HL-60/S4 treated with retinoic acid at 250 ng/mL for 4 days and 3 days (cell line): ENCODE results near the gene NRF1.
"Not testable (repeated sequence)": the region's sequence is repeated elsewhere in the genome, so short reads cannot be mapped to it uniquely, and the experiment has no call there.

Experiments used
- in situ Hi-C: fragments of 300-500 bp; cut with MboI; formaldehyde crosslinking; loops from 2 replicates; pipeline ENCODE4 v1.7.0; 2022; ENCODE audit warnings: low sequenced_read_pairs

Gene NRF1

DNA sequence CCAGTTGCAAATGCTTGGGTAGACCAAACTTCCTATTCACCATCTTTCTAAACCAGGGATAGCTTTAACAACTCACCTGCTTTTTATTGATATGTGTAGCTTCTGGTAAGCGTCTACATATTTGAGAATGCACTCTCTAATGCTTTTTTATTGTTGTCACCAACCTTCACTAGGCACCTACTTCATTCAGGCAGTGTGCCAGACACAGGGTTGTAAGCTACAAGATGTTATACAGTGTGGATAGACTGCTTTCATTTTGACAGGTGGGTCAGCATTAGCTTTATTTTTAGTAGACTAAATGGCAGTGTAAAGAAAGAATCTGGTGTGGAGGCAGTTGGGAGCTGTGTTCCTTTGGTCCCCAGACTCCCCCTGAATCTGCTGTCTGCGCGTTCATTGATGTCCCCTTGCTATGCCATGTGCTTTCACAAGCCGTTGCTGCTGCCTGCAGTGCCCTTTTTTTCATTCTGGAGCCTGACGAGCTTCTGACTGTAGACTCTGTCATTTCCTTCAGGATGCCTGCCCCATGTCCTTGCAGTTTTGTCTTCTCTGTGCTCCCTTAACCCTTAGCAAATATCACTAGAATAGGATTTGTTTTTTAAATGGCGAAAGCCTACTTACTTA is 32.1 kb downstream of the NRF1 start:
- in situ Hi-C loops: no loop called here

DNA sequence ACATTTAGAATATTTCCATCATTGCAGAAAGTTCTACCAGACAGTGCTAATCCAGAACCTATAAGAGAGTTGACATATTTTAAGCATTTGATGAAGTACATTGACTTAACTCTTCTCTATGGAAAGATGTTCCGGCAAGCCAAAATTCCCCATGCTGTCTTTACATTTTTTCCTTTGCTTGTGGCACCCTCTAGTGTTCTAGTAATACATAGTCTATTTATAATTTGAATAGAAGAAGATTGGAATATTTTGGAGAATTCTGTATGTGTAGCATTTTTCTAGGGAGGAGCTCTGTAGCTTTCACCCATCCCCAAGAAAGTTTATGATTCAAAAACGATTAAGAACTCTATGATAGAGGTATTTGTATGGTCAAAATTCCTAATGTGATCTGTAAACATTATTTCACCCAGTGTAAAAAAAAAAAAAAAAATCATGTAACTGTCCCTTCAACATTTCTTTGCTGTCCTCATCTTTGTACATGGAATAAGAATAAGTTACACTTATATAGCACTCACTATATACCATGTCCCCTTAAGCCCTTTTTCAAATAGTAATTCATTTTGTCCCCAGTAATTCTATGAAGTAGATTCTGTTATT is 33.2 kb downstream of the NRF1 start:
- in situ Hi-C loops: no loop called here

DNA sequence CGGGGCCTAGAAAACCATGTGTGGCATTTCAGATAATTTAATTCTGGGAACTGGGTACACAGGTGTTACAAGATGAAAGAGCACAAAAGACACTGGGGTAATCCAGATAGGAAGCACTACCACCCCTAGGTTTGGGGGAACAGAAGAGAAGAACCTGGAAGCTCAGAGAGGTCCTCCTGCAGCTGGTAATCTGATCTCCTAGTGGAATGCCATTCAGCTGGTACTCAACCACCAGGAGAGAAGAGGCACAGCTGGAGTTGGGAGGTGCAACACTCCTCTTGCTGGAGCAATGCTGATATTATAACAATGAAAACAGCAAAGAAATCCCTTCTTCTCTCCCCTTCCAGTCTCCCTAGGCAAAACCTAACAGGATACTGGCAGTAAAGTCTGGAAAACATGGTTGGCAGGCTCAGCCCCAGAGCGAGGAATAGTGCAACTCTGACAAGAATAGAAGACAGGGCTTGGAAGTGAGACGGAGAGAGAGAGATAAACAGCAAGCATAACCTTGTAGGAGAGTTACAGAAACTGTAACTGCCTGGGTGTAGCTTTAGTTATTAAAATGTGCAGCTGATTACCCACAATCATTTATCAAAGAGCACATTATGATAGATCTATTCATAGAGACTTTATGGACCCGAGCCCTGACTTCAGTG is 35.0 kb downstream of the NRF1 start:
- in situ Hi-C loops: no loop called here

DNA sequence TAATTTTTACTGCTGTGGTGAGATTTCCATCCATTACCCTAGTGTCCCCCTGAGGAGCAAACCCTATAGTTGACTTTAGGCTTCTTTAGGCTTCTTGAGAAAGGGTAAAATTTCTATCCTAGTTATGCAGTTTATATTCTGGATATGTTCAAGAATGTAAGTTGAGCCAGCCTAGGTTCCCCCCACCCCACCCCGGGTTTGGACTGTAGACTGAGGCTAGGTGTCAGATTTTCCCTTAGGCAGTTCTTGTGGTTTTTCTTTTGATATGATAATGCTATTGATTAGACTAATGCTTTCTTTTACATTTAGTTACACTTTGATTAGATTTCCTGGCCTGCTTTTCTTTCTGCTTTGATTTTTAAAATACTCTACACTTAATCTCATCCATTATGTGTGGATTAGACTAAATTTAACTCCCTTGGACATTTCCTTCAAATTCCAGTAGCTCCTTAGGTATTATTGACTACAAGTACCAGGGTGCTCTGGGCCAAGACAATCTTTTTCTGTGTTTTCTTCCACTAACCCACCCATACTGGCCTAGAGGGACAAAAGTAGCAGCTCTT is 37.7 kb downstream of the NRF1 start:
- in situ Hi-C loops: no loop called here

DNA sequence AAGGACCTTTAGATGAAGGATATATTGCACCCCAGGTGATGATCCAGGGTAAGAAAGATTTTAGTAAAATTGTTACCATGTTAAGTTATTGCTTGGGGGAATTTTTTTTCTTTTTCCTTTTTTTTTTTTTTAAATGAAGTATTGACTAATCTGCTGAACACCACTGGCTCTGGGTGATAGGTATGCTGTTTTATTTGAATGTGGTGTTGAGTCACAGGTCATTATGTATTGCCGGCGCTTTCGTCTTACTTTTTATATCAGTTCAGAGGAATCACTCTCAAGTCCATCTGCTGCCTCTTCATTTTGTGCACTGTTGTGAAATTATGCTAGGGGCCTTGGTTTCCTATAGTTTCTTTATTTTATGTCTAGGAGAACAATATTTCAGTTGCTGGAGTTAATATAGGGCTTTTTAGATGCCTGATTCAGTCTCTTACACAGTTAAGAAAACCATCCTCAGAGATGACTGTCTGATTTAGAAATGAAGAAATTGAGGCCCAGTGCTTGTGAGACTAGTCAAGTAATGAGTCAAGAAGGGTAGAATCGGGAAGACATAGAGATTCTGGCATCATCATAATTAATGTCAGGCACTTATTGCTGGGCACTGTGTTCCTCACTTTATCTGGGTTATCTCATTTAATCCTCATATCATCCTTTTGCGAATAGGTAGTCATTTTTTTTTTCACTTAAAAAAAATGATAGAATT is 38.7 kb downstream of the NRF1 start:
- in situ Hi-C loops: no loop called here

DNA sequence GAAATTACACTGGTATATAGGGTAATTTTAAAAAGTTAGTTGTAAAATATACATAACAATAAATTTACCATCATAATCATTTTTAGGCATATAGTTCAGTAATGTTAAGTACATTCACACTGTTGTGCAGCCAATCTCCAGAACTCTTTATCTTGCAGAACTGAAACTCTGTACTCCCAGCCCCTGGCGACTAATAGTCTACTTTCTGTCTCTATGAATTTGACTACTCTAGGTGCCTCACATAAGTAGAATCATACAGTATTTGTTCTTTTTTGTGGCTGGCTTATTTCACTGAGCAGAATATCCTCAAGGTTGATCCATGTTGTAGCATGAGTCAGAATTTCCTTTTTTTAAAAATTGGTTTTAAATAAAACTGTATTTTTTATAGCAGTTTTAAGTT is 41.4 kb downstream of the NRF1 start:
- in situ Hi-C loops: no loop called here

DNA sequence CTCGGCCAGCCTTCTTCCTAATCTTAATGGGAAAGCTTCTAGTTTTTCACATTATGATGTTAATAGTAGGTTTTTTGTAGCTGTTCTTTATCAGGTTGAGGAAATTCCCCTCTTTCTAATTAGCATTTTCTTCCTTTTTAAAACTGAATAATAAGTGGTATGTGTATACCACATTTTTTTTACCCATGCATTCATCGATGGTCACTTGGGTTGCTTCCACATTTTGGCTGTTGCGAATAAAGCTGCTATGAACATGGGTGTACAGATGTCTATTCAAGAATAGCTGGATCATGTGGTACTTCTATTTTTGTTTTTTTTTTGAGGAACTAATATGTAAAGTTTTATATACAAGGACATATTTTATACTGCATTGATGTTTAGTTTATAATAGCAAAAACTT is 44.3 kb downstream of the NRF1 start:
- in situ Hi-C loops: no loop called here

DNA sequence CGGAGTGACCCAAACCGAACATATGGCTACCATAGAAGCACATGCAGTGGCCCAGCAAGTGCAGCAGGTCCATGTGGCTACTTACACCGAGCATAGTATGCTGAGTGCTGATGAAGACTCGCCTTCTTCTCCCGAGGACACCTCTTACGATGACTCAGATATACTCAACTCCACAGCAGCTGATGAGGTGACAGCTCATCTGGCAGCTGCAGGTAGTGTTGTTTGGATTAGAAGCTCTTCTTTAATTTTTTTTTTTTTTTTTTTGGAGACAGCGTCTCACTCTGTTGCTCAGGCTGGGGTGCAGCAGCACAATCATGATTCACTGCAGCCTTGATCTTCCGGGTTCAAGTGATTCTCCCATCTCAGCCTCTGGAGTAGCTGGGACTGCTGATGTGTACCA is 45.8 kb downstream of the NRF1 start:
- in situ Hi-C loops: no loop called here

DNA sequence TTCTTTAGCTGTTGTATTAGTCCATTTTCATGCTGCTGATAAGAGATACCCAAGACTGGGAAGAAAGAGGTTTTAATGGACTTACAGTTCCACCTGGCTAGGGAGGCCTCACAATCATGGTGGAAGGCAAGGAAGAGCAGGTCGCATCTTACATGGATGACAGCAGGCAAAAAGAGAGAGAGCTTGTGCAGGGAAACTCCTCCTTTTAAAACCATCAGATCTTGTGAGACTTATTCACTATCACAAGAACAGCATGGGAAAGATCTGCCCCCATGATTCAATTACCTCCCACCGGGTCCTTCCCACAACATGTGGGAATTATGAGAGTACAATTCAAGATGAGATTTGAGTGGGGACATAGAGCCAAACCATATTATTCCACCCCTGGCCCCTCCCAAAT is 48.4 kb downstream of the NRF1 start:
- in situ Hi-C loops: loop anchor here (10.0 kb wide), 2 partner anchors 165 to 355 kb away; no protein-coding TSS in a partner anchor

DNA sequence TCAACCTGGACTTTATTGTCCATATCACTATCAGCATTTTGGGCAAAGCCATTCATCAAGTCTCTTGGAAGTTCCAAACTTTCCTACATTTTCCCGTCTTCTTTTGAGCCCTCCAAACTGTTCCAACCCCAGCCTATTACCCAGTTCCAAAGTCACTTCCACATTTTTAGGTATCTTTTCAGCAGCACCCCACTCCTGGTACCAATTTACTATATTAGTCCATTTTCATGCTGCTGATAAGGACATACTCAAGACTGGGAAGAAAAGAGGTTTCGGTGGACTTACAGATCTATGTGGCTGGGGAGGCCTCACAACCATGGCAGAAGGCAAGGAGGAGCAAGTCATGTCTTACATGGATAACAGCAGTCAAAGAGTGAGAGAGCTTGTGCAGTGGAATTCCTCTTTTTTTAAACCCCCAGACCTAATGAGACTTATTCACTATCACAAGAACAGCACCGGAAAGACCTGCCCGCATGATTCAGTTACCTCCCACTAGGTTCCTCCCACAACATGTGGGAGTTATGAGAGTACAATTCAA is 50.2 kb downstream of the NRF1 start:
- in situ Hi-C loops: loop anchor here (10.0 kb wide), 2 partner anchors 163 to 353 kb away; no protein-coding TSS in a partner anchor

DNA sequence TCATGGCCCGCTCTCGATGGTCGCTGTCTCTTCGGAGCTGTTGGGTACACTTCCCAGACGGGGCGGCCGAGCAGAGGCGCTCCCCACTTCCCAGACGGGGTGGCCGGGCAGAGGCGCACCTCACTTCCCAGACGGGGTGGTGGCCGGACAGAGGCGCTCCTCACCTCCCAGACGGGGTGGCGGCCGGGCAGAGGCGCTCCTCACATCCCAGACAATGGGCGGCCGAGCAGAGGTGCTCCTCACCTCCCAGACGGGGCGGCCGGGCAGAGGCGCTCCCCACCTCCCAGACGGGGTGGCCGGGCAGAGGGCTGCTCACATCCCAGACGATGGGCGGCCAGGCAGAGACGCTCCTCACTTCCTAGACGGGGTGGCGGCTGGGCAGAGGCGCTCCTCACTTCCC is 51.7 kb downstream of the NRF1 start:
- in situ Hi-C loops: loop anchor here (10.0 kb wide), 2 partner anchors 162 to 352 kb away; no protein-coding TSS in a partner anchor

DNA sequence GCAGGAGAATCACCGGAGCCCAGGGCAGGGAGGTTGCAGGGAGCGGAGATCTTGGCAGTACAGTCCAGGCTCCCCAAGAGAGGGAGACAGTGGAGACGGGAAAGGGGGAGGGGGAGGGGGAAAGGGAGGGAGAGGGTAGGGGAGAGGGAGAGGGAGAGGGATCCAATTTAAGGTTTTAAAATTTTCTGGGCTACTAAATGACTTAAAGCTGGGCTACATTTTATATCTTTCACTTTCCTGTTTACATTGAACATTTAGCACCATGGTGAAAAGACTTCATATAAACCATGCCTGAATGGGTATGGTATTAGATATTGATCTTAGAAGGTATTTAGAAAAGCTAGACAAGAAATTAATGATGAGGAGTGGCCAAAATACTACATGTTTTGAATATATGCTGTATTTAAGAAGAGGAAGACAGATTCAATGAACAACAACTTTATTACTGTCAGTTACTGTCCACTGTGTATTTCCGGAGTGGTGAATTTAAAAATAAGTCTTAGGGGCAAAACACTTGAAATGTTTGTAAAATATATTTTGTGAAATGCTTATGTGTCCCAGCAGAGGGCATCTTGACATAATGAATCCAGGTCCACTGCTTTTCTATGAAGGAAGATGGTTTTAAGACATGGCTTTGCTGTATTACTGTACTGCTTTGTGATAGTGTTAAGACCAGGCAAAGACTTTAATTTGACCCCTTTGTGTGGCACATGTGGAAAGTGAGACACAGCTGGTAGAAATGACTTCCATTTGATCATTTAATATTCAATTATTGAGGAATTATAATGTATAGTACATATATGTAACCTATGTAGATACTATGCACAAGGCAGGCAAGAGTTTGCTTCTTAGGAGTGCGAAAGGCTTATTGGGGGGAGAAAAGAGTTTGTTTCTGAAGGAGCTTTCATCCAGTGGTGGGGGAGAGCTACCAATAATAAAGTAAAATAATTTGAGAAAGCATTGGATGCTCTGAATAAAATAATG is 52.8 kb downstream of the NRF1 start:
- in situ Hi-C loops: loop anchor here (10.0 kb wide), 2 partner anchors 160 to 350 kb away; no protein-coding TSS in a partner anchor

DNA sequence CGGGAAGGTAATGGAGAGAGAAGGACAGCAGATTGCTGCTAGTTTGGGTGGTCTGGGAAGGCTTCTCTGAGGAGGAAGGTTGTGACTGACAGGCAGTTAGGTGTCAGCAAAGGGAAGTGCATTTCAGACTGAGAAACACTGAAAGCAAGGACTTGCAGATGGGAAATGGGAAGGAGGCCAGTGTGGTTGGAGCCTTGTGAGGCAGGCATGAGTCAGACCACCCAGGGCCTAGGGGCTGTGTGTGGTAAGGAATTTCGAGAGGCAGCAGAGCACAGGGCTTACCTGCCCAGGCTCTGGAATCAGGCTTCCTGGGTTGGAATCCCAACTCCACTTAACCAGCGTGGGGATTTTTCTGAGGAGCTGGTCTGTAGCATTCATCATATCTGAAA is 53.5 kb downstream of the NRF1 start:
- in situ Hi-C loops: loop anchor here (10.0 kb wide), 2 partner anchors 160 to 350 kb away; no protein-coding TSS in a partner anchor

DNA sequence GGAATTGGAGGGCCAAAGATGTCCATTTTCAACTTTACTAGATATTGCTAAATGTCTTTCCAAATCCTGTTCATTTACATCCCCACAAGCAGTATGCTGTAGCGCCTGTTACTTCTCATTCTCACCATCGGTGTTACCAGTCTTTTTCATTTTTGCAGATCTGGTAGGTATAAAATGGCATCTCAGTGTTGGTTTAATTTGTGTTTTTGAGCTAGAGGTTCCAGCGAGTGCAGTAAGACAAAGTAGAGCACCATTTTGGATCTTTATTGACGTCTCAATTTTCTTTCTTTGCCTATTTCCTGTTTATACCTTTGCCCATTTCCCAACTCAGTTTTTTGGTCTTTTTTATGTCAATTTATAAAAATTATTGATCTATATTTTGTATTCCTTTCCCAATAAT is 55.6 kb downstream of the NRF1 start:
- in situ Hi-C loops: loop anchor here (10.0 kb wide), 2 partner anchors 158 to 348 kb away; no protein-coding TSS in a partner anchor

DNA sequence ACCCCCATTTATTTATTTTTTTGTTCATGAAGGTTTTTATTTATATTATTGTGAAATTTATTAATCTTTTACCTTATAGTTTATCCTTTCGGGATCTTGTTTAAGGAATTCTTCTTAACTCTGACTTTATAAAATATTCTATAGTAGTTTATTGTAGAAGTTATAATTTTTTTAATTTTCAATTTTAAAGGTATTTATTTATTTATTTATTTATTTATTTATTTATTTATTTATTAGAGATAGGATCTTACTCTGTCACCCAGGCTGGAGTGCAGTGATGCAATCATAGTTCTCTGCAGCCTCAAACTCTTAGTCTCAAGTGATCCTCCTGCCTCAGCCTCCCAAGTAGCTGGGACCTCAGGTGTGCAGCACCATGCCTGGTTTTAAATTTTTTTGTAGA is 56.0 kb downstream of the NRF1 start:
- in situ Hi-C loops: loop anchor here (10.0 kb wide), 2 partner anchors 157 to 347 kb away; no protein-coding TSS in a partner anchor

DNA sequence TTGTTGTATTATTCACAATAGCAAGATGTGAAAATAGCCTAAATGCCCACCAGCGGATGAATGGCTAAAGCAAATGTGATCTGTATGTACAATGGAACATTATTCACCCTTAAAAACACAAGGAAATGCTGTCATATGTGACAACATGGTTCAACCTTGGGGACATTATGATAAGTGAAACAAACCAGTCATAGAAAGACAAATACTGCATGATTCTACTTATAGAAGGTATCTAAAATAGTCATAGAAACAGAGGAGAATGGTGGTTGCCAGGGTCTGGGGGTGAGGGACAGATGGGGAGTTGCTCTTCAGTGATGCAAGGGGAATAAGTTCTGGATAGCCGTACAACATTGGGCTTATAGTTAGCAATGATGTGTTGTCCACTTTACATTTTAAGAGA is 58.4 kb downstream of the NRF1 start:
- in situ Hi-C loops: loop anchor here (10.0 kb wide), 2 partner anchors 155 to 345 kb away; no protein-coding TSS in a partner anchor

DNA sequence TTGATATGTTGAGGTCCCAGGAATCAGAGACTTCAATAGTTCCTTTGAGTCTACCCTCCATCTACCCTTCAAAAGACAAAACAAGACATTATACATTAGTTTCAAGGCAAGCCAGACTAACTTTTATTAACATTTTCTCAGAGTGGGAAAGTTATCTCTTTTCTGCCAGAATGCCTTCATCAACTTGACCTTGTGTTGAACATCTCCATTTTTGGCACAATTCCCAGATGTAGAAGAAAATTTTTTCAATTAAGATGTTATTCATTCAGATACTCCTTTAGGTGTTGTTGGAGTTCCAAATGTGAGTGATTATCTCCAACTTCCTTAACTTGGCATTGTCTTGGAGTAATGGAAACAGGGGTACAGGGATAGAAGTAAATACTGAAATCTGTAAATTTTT is 59.1 kb downstream of the NRF1 start:
- in situ Hi-C loops: no loop called here

DNA sequence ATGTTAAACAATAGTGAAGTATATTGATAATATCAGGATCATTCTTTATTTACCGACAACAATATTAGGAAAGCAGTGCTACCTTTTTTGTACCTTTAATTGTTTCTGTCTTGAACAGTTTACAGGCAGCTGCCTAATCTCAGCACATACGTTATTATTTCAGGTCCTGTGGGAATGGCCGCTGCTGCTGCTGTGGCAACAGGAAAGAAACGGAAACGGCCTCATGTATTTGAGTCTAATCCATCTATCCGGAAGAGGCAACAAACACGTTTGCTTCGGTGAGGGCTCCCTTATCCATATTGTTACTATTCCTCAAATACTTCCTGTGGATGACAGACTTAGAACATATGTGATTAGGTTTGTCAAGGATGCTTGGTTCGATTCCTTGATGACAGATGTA is 59.7 kb downstream of the NRF1 start:
- in situ Hi-C loops: no loop called here

DNA sequence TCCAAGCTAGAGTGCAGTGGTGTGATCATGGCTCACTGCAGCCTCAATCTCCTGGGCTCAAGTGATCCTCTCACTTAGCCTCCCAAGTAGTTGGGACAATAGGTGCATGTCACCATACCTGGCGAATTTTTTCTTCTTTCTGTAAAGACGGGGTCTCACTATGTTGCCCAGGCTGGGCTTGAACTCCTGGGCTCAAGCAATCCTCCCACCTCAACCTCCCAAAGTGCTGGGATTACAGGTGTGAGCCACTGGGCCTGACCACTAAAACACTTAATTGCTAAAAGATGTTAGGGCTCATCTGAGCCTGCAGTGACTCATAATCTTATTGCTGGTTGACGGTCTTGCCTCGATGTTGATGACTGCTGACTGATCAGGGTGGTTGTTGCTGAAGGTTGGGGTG is 63.0 kb downstream of the NRF1 start:
- in situ Hi-C loops: not testable (repeated sequence)

DNA sequence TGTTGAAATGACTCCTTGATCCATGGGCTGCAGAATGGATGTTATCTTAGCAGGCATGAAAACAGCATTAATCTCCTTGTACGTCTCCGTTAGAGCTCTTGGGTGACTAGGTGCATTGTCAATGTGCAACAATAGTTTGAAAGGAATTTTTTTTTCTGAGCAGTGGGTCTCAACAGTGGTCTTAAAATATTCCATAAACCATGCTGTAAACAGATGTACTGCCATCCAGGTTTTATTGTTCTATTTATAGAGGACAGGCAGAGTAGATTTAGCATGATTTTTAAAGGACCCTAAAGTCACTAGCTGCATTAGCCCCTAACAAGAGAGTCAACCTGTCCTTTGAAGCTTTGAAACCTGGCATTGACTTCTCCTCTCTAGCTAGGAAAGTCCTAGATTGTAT is 64.0 kb downstream of the NRF1 start:
- in situ Hi-C loops: no loop called here
